Measurements from ENCODE around the gene RNASE12. TPM values are rescaled to one million over a fixed set of nuclear protein-coding genes. Genes with fewer than 3 reads are reported as not detected.

Gene RNASE12
- total and polyA plus RNA-seq, 9 of the 15 experiments (the other 6 are each of a cell fraction or from before 2014, with no cell fraction given): 0.24 TPM; not detected in 8

GRCh38 chr14:20553024-20553423 lies 38.2 kb downstream of the RNASE12 start:
- intact Hi-C loops (cut with micrococcal nuclease): no loop called here
- no peak overlapping the region for H3K4me3 ChIP-seq
- no peak overlapping the region for H3K4me2 ChIP-seq (ENCODE audit: insufficient read depth, low read length)
- H3K9ac ChIP-seq (ENCODE audit: insufficient read depth in 1 of 2, low read depth in 2 of 2, low read length in 2 of 2): no peak overlapping the region
- POLR2A ChIA-PET: no interaction called here
- no peaks in the 10 kb centered on the region for H4K20me1 ChIP-seq (replicated peaks; ENCODE audit: control insufficient read depth, insufficient read depth, low read length)
- TF ChIP-seq ETV6 (IDR thresholded peaks at IDR 0.05; ENCODE audit: borderline replicate concordance in 1 of 2, low read depth in 2 of 2, low read length in 1 of 2): no peak
- TF ChIP-seq ETV6 (CRISPR knock-in tag; IDR thresholded peaks at IDR 0.05; ENCODE audit: borderline replicate concordance): no peak
- TF ChIP-seq IRF9 (tag; IDR thresholded peaks at IDR 0.05): no peak
- peak; percentile 16 for TF ChIP-seq ZNF146 (CRISPR knock-in tag; IDR thresholded peaks at IDR 0.05; ENCODE audit: unreplicated experiment)
- peak; percentile 25 for TF ChIP-seq RBM25 (IDR thresholded peaks at IDR 0.05; ENCODE audit: low read depth, low read length, severe bottlenecking)
- no peaks in the 10 kb centered on the region for H3K9me3 ChIP-seq (replicated peaks; ENCODE audit: control insufficient read depth, insufficient read depth, low read depth, low read length)
- no TSS peak for BruUV-seq (replicated peaks)
- peaks cover 0 to 17% of the 10 kb centered on the region in 2 experiments; a peak in 3 of 5 replicates for H3K4me1 ChIP-seq (replicated peaks in 1 of 2; ENCODE audit: control insufficient read depth in 2 of 2, insufficient read depth in 2 of 2, low read length in 2 of 2)
- no peak overlapping the region for H2AFZ ChIP-seq (ENCODE audit: low read depth, low read length)
- H3K79me2 ChIP-seq (ENCODE audit: control insufficient read depth, insufficient read depth, low read length): no peaks in the 10 kb centered on the region
- FAIRE-seq (no peak), DNase-seq (ENCODE audit: extremely low read depth in 1 of 4, low spot score in 3 of 4) (no peak), ATAC-seq (no peak)
- no peaks in the 10 kb centered on the region for H3K27me3 ChIP-seq (ENCODE audit: control insufficient read depth in 2 of 2, insufficient read depth in 2 of 2, low read length in 2 of 2)
- in situ Hi-C loops (cut with MboI): no loop called here
- H3K36me3 ChIP-seq (ENCODE audit: control insufficient read depth, insufficient read depth, low read length): no peaks in the 10 kb centered on the region
- H3K27ac ChIP-seq (ENCODE audit: extremely low read depth, low read depth, low read length): no peak overlapping the region
- CTCF ChIA-PET (ENCODE audit: low intra/inter-chr PET ratio): no interaction called here
- no peaks in the 10 kb centered on the region for H3K9me1 ChIP-seq (ENCODE audit: control insufficient read depth, insufficient read depth, low read length)

- POLR2A ChIA-PET: interaction anchor here (1.2 kb wide), 1 partner anchor 10 kb away, joined by 3 read pairs; no protein-coding TSS in a partner anchor
- CTCF ChIA-PET (ENCODE audit: low intra/inter-chr PET ratio): no interaction called here
- H3K4me1 ChIP-seq (replicated peaks in 1 of 2; ENCODE audit: control insufficient read depth in 2 of 2, insufficient read depth in 2 of 2, low read length in 2 of 2): peaks cover 0 to 7% of the 10 kb centered on the region in 2 experiments; a peak in 3 of 5 replicates
- no peak overlapping the region for H3K4me2 ChIP-seq (ENCODE audit: insufficient read depth, low read length)
- H4K20me1 ChIP-seq (replicated peaks; ENCODE audit: control insufficient read depth, insufficient read depth, low read length): no peaks in the 10 kb centered on the region
- H3K9ac ChIP-seq (ENCODE audit: insufficient read depth in 1 of 2, low read depth in 2 of 2, low read length in 2 of 2): no peak overlapping the region
- no peaks in the 10 kb centered on the region for H3K79me2 ChIP-seq (ENCODE audit: control insufficient read depth, insufficient read depth, low read length)
- ATAC-seq (no peak), FAIRE-seq (no peak), DNase-seq (ENCODE audit: extremely low read depth in 1 of 4, low spot score in 3 of 4) (no peak)
- H3K27me3 ChIP-seq (ENCODE audit: control insufficient read depth in 2 of 2, insufficient read depth in 2 of 2, low read length in 2 of 2): no peaks in the 10 kb centered on the region
- no peaks in the 10 kb centered on the region for H3K36me3 ChIP-seq (ENCODE audit: control insufficient read depth, insufficient read depth, low read length)
- no peak overlapping the region for H2AFZ ChIP-seq (ENCODE audit: low read depth, low read length)
- no peaks in the 10 kb centered on the region for H3K9me1 ChIP-seq (ENCODE audit: control insufficient read depth, insufficient read depth, low read length)
- 59% methylated on average over 3 of the region's 3 CpGs for WGBS (ENCODE audit: insufficient coverage, low coverage, missing lambda C conversion rate)
- H3K27ac ChIP-seq (ENCODE audit: extremely low read depth, low read depth, low read length): no peak overlapping the region
- H3K9me3 ChIP-seq (replicated peaks; ENCODE audit: control insufficient read depth, insufficient read depth, low read depth, low read length): no peaks in the 10 kb centered on the region
- BruUV-seq (replicated peaks): no TSS peak
- no peak overlapping the region for H3K4me3 ChIP-seq
- in situ Hi-C loops (cut with MboI) (no loop called here), intact Hi-C loops (cut with micrococcal nuclease) (no loop called here)
- TF ChIP-seq ZNF143 (CRISPR knock-in tag; IDR thresholded peaks at IDR 0.05) (no peak), TAL1 (IDR thresholded peaks at IDR 0.05) (no peak), ATF4 (CRISPR knock-in tag; IDR thresholded peaks at IDR 0.05) (no peak), KLF6 (CRISPR knock-in tag; IDR thresholded peaks at IDR 0.05; ENCODE audit: borderline replicate concordance) (no peak), ZNF431 (CRISPR knock-in tag; IDR thresholded peaks at IDR 0.05) (no peak), HNRNPL (IDR thresholded peaks at IDR 0.05; ENCODE audit: low read depth, low read length) (no peak)
Observed at GRCh38 chr14:20551606-20552005, 39.6 kb downstream of the RNASE12 start.

Measured in K562 (cell line).